Activated CD8-positive, alpha-beta memory T cell treated with anti-CD3 and anti-CD28 coated beads, Interleukin-2, amount 50 U/mL, for 24 hours (primary cell): ENCODE measurements around the gene ADIPOR1.
"Not testable (repeated sequence)": the region's sequence is repeated elsewhere in the genome, so short reads cannot be mapped to it uniquely, and the experiment has no call there.

Experiments
- DNase-seq: peaks from one replicate; pipeline ENCODE4 v3.0.0-alpha.2; 2020; ENCODE audit errors: extremely low read depth

Gene ADIPOR1

GRCh38 chr1:202957733-202958543 is at the start of gene ADIPOR1:
TSS of gene ADIPOR1 (minus strand) at chr1:202958312. CDS start at chr1:202951070, 7,242 bp downstream.
- peak; percentile 68 for DNase-seq

- DNase-seq: peak; percentile 95
Measured at GRCh38 chr1:203006948-203007871, 49.1 kb upstream of the ADIPOR1 start, which contains the start of gene TMEM183A. TSS of gene TMEM183A (plus strand) at chr1:203007374. CDS start at chr1:203007466, 92 bp downstream.

GRCh38 chr1:203005395-203006142 is 47.5 kb upstream of the ADIPOR1 start:
- DNase-seq: not testable (repeated sequence)

- no peak for DNase-seq
Measured at GRCh38 chr1:203002951-203003350, 44.8 kb upstream of the ADIPOR1 start.

- DNase-seq: no peak
Measured at GRCh38 chr1:203001986-203002385, 43.9 kb upstream of the ADIPOR1 start.

- DNase-seq: no peak
Measured at GRCh38 chr1:203000217-203000944, 42.3 kb upstream of the ADIPOR1 start.

GRCh38 chr1:202998836-202999750 is 41.0 kb upstream of the ADIPOR1 start:
- peak; percentile 24 for DNase-seq

GRCh38 chr1:202994756-202995155 is 36.6 kb upstream of the ADIPOR1 start:
- DNase-seq: no peak

- no peak for DNase-seq
Measured at GRCh38 chr1:202991112-202991511, 33.0 kb upstream of the ADIPOR1 start.

GRCh38 chr1:202989879-202990278 is 31.8 kb upstream of the ADIPOR1 start:
- DNase-seq: no peak

GRCh38 chr1:202987922-202988583 is 29.9 kb upstream of the ADIPOR1 start:
- no peak for DNase-seq

- no peak for DNase-seq
Measured at GRCh38 chr1:202987255-202987654, 29.1 kb upstream of the ADIPOR1 start.

- not testable (repeated sequence) for DNase-seq
Measured at GRCh38 chr1:202986120-202986519, 28.0 kb upstream of the ADIPOR1 start.

GRCh38 chr1:202982715-202983430 is 24.8 kb upstream of the ADIPOR1 start:
- no peak for DNase-seq

- DNase-seq: no peak
Measured at GRCh38 chr1:202981939-202982338, 23.8 kb upstream of the ADIPOR1 start.

- DNase-seq: no peak
Measured at GRCh38 chr1:202979459-202979858, 21.3 kb upstream of the ADIPOR1 start.

GRCh38 chr1:202976633-202977032 is 18.5 kb upstream of the ADIPOR1 start:
- DNase-seq: no peak

GRCh38 chr1:202974856-202975255 is 16.7 kb upstream of the ADIPOR1 start:
- no peak for DNase-seq

- no peak for DNase-seq
Measured at GRCh38 chr1:202972046-202972445, 13.9 kb upstream of the ADIPOR1 start.
